Sigmoid colon (tissue), 4 donors: ENCODE results near the gene MDFI.

ENCODE experiments used
- EP300 ChIP-seq, 4 donors: sonication (generic); formaldehyde crosslinking; IDR thresholded peaks; one replicate each; pipeline ENCODE4 v1.6.1; 2017; ENCODE audit warnings: antibody characterized with exemption in 4 of 4
- POLR2A ChIP-seq, 2 donors: fragments of 450-650 bp; IDR thresholded peaks; one replicate each; pipeline ENCODE4 v1.6.1; 2016; ENCODE audit warnings: antibody characterized with exemption in 2 of 2, mild to moderate bottlenecking in 2 of 2, moderate library complexity in 2 of 2
- TF ChIP-seq, protein P1 (sequence below), 4 experiments: fragments of 450-650 bp in 3 of 4; fragments of 200-600 bp in 1 of 4; IDR thresholded peaks; one replicate each; pipeline ENCODE4 v1.5.1; 2016 to 2019; ENCODE audit warnings: antibody characterized with exemption in 4 of 4, mild to moderate bottlenecking in 3 of 4, moderate library complexity in 2 of 4

DNA sequence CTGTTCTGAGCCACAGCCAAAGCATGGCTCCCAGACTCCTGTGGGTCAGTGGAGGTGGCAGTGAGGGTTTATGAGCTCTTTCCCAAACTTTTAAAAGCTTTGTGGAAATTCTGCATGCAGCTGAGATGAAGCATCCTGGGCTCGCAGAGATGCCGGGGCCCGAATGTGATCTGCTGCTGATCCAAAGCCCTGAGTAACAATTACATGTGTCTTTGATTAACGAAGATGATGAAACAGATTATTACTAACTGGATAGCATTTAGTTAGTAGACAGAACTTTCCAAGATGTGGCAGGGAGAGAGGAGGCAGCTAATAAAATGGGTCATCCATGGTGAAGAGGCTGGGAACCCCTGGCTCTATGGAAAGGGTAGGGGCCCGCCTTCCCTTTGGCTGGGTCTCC is 43.9 kb upstream of the MDFI start:
- TF ChIP-seq EP300 (IDR thresholded peaks at IDR 0.05) = no peak
- TF ChIP-seq, protein P1, sequence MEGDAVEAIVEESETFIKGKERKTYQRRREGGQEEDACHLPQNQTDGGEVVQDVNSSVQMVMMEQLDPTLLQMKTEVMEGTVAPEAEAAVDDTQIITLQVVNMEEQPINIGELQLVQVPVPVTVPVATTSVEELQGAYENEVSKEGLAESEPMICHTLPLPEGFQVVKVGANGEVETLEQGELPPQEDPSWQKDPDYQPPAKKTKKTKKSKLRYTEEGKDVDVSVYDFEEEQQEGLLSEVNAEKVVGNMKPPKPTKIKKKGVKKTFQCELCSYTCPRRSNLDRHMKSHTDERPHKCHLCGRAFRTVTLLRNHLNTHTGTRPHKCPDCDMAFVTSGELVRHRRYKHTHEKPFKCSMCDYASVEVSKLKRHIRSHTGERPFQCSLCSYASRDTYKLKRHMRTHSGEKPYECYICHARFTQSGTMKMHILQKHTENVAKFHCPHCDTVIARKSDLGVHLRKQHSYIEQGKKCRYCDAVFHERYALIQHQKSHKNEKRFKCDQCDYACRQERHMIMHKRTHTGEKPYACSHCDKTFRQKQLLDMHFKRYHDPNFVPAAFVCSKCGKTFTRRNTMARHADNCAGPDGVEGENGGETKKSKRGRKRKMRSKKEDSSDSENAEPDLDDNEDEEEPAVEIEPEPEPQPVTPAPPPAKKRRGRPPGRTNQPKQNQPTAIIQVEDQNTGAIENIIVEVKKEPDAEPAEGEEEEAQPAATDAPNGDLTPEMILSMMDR (IDR thresholded peaks at IDR 0.05) = no peak
- no peak for TF ChIP-seq POLR2A (IDR thresholded peaks at IDR 0.05)
